Measurements from ENCODE around the gene GNL1. TPM values are rescaled to one million over a fixed set of nuclear protein-coding genes. Genes with fewer than 3 reads are reported as not detected.

GNL1 gene
- total and polyA plus RNA-seq, 10 of the 15 experiments (the other 5 are each of a cell fraction or from before 2014, with no cell fraction given) = 0.18 to 64.5 (median 45.5) TPM

- TF ChIP-seq, protein P1, sequence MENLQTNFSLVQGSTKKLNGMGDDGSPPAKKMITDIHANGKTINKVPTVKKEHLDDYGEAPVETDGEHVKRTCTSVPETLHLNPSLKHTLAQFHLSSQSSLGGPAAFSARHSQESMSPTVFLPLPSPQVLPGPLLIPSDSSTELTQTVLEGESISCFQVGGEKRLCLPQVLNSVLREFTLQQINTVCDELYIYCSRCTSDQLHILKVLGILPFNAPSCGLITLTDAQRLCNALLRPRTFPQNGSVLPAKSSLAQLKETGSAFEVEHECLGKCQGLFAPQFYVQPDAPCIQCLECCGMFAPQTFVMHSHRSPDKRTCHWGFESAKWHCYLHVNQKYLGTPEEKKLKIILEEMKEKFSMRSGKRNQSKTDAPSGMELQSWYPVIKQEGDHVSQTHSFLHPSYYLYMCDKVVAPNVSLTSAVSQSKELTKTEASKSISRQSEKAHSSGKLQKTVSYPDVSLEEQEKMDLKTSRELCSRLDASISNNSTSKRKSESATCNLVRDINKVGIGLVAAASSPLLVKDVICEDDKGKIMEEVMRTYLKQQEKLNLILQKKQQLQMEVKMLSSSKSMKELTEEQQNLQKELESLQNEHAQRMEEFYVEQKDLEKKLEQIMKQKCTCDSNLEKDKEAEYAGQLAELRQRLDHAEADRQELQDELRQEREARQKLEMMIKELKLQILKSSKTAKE (IDR thresholded peaks at IDR 0.05; ENCODE audit: low read depth, poor library complexity, severe bottlenecking) = peak; percentile 52
- TF ChIP-seq CUX1 (IDR thresholded peaks at IDR 0.05; ENCODE audit: insufficient replicate concordance, low read depth, low read length) = no peak
- no peak for TF ChIP-seq POLR2AphosphoS2 (IDR thresholded peaks at IDR 0.05; ENCODE audit: low read depth, low read length)
- TF ChIP-seq, protein P2, sequence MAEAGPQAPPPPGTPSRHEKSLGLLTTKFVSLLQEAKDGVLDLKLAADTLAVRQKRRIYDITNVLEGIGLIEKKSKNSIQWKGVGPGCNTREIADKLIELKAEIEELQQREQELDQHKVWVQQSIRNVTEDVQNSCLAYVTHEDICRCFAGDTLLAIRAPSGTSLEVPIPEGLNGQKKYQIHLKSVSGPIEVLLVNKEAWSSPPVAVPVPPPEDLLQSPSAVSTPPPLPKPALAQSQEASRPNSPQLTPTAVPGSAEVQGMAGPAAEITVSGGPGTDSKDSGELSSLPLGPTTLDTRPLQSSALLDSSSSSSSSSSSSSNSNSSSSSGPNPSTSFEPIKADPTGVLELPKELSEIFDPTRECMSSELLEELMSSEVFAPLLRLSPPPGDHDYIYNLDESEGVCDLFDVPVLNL (IDR thresholded peaks at IDR 0.05; ENCODE audit: low read depth, low read length) = no peak
- TF ChIP-seq, protein P3, sequence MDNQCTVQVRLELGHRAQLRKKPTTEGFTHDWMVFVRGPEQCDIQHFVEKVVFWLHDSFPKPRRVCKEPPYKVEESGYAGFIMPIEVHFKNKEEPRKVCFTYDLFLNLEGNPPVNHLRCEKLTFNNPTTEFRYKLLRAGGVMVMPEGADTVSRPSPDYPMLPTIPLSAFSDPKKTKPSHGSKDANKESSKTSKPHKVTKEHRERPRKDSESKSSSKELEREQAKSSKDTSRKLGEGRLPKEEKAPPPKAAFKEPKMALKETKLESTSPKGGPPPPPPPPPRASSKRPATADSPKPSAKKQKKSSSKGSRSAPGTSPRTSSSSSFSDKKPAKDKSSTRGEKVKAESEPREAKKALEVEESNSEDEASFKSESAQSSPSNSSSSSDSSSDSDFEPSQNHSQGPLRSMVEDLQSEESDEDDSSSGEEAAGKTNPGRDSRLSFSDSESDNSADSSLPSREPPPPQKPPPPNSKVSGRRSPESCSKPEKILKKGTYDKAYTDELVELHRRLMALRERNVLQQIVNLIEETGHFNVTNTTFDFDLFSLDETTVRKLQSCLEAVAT (IDR thresholded peaks at IDR 0.05) = no peak
- TF ChIP-seq USF1 (IDR thresholded peaks at IDR 0.05; ENCODE audit: borderline replicate concordance, extremely low read length, insufficient read depth, low read depth, low read length) = no peak
- TF ChIP-seq, protein P4, sequence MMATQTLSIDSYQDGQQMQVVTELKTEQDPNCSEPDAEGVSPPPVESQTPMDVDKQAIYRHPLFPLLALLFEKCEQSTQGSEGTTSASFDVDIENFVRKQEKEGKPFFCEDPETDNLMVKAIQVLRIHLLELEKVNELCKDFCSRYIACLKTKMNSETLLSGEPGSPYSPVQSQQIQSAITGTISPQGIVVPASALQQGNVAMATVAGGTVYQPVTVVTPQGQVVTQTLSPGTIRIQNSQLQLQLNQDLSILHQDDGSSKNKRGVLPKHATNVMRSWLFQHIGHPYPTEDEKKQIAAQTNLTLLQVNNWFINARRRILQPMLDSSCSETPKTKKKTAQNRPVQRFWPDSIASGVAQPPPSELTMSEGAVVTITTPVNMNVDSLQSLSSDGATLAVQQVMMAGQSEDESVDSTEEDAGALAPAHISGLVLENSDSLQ (IDR thresholded peaks at IDR 0.05) = no peak
- TF ChIP-seq NFYA (IDR thresholded peaks at IDR 0.05; ENCODE audit: borderline replicate concordance, low read depth, low read length) = no peak
- no peak for TF ChIP-seq SMAD5 (IDR thresholded peaks at IDR 0.05; ENCODE audit: low read depth)
- no peak for TF ChIP-seq NR2C2 (IDR thresholded peaks at IDR 0.05; ENCODE audit: borderline replicate concordance, control insufficient read depth, insufficient read length, low read depth)
- TF ChIP-seq HCFC1 (IDR thresholded peaks at IDR 0.05; ENCODE audit: low read length) = no peak
- TF ChIP-seq CHD2 (IDR thresholded peaks at IDR 0.05; ENCODE audit: borderline replicate concordance, low read depth, low read length) = no peak
- TF ChIP-seq PML (IDR thresholded peaks at IDR 0.05; ENCODE audit: low read length) = no peak
- peak; percentile 27 for TF ChIP-seq RELA (IDR thresholded peaks at IDR 0.05; ENCODE audit: borderline replicate concordance, partially characterized antibody)
- no peak for TF ChIP-seq IRF4 (IDR thresholded peaks at IDR 0.05; ENCODE audit: low read depth, low read length)
- TF ChIP-seq RUNX3 (IDR thresholded peaks at IDR 0.05; ENCODE audit: low read length) = no peak
Observed at GRCh38 chr6:30541515-30542403, 14.5 kb downstream of the GNL1 start (continued).

Measured in GM12878 (cell line).